H1 (cell line): ENCODE results near the gene RSF1. TPM values are rescaled to one million over a fixed set of nuclear protein-coding genes. Genes with fewer than 3 reads are reported as not detected.

Experiments
- CTCF ChIA-PET: fragments of 300-600 bp; sonication (Branson Sonifier 250); formaldehyde crosslinking; loops from one replicate; lab custom pipeline; 2021; ENCODE audit not compliant: partially characterized antibody; lab: Charles Lee
- POLR2A ChIA-PET: fragments of 300-600 bp; sonication (Branson Sonifier 250); formaldehyde crosslinking; loops from one replicate; lab custom pipeline; 2021; ENCODE audit warnings: inconsistent platforms; ENCODE audit not compliant: partially characterized antibody; lab: Charles Lee
- DNase-seq, 2 experiments: peaks; one replicate each; pipeline versions ENCODE4 v3.0.0 to v3.0.0-alpha.2; 2010 to 2022; ENCODE audit warnings: low spot score in 2 of 2, low read depth in 1 of 2, mixed read lengths in 1 of 2
- FAIRE-seq: peaks from 2 replicates; lab custom pipeline; 2011; peaks lifted over from hg19 to GRCh38; lab: Jason Lieb, UNC
- H2AFZ ChIP-seq: 2 replicates; pipeline ENCODE4 v1.8.1; 2012; ENCODE audit warnings: low read length, inconsistent platforms
- H2AK5ac ChIP-seq: 2 replicates; pipeline ENCODE4 v1.6.1; 2013; ENCODE audit warnings: low read depth, low read length
- H2BK120ac ChIP-seq: replicated peaks from 2 replicates; pipeline ENCODE3; 2013; ENCODE audit warnings: low read depth, low read length, inconsistent platforms
- H2BK12ac ChIP-seq: 2 replicates; pipeline ENCODE4 v1.6.1; 2013; ENCODE audit warnings: low read depth, low read length
- H2BK15ac ChIP-seq: 2 replicates; pipeline ENCODE4 v1.6.1; 2013; ENCODE audit warnings: low read length
- H2BK20ac ChIP-seq: 2 replicates; pipeline ENCODE4 v1.6.1; 2013; ENCODE audit warnings: low read length
- H2BK5ac ChIP-seq: 2 replicates; pipeline ENCODE4 v1.6.1; 2013; ENCODE audit warnings: low read depth, low read length
- H3K14ac ChIP-seq: 2 replicates; pipeline ENCODE4 v1.6.1; 2013; ENCODE audit warnings: inconsistent platforms; ENCODE audit not compliant: insufficient read length
- H3K18ac ChIP-seq: 2 replicates; pipeline ENCODE4 v1.6.1; 2013; ENCODE audit warnings: low read length; ENCODE audit errors: extremely low read depth
- H3K23ac ChIP-seq: 2 replicates; pipeline ENCODE4 v1.6.1; 2013; ENCODE audit warnings: inconsistent platforms; ENCODE audit not compliant: insufficient read length
- H3K23me2 ChIP-seq: 2 replicates; pipeline ENCODE4 v1.6.1; 2013; ENCODE audit warnings: low read depth, low read length
- H3K27ac ChIP-seq: 2 replicates; pipeline ENCODE4 v1.6.1; 2011; ENCODE audit warnings: low read depth, low read length, inconsistent platforms
- H3K27me3 ChIP-seq, 4 experiments: replicated peaks in 1 of 4; 1 replicate in 1 of 4; 2 replicates in 3 of 4; pipeline versions ENCODE4 v1.6.1 to v1.8.1; 2011 to 2013; ENCODE audit warnings: low read length in 3 of 4, mild to moderate bottlenecking in 3 of 4, inconsistent platforms in 2 of 4, mixed read lengths in 2 of 4, moderate library complexity in 1 of 4; ENCODE audit not compliant: control insufficient read depth in 3 of 4, insufficient read depth in 3 of 4; ENCODE audit errors: extremely low read depth in 1 of 4
- H3K36me3 ChIP-seq, 4 experiments: 2 replicates each; pipeline versions ENCODE4 v1.6.1 to v1.8.1; 2011 to 2013; ENCODE audit warnings: mild to moderate bottlenecking in 4 of 4, low read length in 3 of 4, moderate library complexity in 2 of 4, control low read depth in 1 of 4, inconsistent platforms in 1 of 4; ENCODE audit not compliant: insufficient read depth in 4 of 4, control insufficient read depth in 2 of 4
- H3K4ac ChIP-seq: replicated peaks from 2 replicates; pipeline ENCODE3; 2013; ENCODE audit warnings: low read length, low read depth, mixed read lengths, inconsistent platforms; ENCODE audit not compliant: insufficient read length
- H3K4me1 ChIP-seq, 4 experiments: replicated peaks in 1 of 4; 1 replicate in 1 of 4; 2 replicates in 3 of 4; pipeline versions ENCODE4 v1.6.1 to v1.8.1; 2011 to 2013; ENCODE audit warnings: low read length in 3 of 4, inconsistent platforms in 2 of 4, mixed read lengths in 1 of 4; ENCODE audit not compliant: insufficient read depth in 4 of 4, control insufficient read depth in 3 of 4
- H3K4me2 ChIP-seq, 2 experiments: 2 replicates each; pipeline versions ENCODE4 v1.6.1 to v1.8.1; 2011 to 2013; ENCODE audit warnings: low read depth in 2 of 2, low read length in 2 of 2, control low read depth in 1 of 2, inconsistent platforms in 1 of 2, mild to moderate bottlenecking in 1 of 2; ENCODE audit not compliant: insufficient read depth in 1 of 2
- H3K4me3 ChIP-seq, 4 experiments: fragments of 200-600, 300-600 bp in 1 of 4; sonication (generic), shearing (Covaris generic), sonication (Bioruptor Twin) in 1 of 4; 2 replicates each; pipeline versions ENCODE4 v1.5.1 to v1.8.1; 2011 to 2016; ENCODE audit warnings: low read length in 4 of 4, low read depth in 3 of 4, control low read depth in 2 of 4, inconsistent platforms in 2 of 4, mild to moderate bottlenecking in 2 of 4, mixed read lengths in 1 of 4, moderate library complexity in 1 of 4; ENCODE audit not compliant: insufficient read depth in 2 of 4; ENCODE audit errors: extremely low read depth in 1 of 4
- H3K56ac ChIP-seq: replicated peaks from 2 replicates; pipeline ENCODE3; 2013; ENCODE audit warnings: low read depth, mild to moderate bottlenecking, mixed read lengths, low read length, inconsistent platforms; ENCODE audit not compliant: insufficient read length
- H3K79me1 ChIP-seq: 2 replicates; pipeline ENCODE4 v1.6.1; 2013; ENCODE audit warnings: low read depth, low read length, control low read depth
- H3K79me2 ChIP-seq, 2 experiments: 2 replicates each; pipeline versions ENCODE4 v1.6.1 to v1.8.1; 2012 to 2013; ENCODE audit warnings: low read length in 2 of 2, mild to moderate bottlenecking in 2 of 2, inconsistent platforms in 1 of 2; ENCODE audit not compliant: insufficient read depth in 2 of 2, control insufficient read depth in 1 of 2
- H3K9ac ChIP-seq, 4 experiments: replicated peaks in 1 of 4; 1 replicate in 1 of 4; 2 replicates in 3 of 4; pipeline versions ENCODE4 v1.6.1 to v1.8.1; 2011 to 2013; ENCODE audit warnings: low read depth in 3 of 4, low read length in 3 of 4, control low read depth in 2 of 4, mild to moderate bottlenecking in 2 of 4, moderate library complexity in 2 of 4, inconsistent platforms in 1 of 4; ENCODE audit errors: extremely low read depth in 1 of 4
- H3K9me3 ChIP-seq, 2 experiments: 2 replicates each; pipeline versions ENCODE4 v1.6.1 to v1.8.1; 2012 to 2013; ENCODE audit warnings: mild to moderate bottlenecking in 2 of 2, moderate library complexity in 2 of 2, control low read depth in 1 of 2, inconsistent platforms in 1 of 2, low read depth in 1 of 2, low read length in 1 of 2, mixed read lengths in 1 of 2; ENCODE audit not compliant: insufficient read depth in 2 of 2
- H4K20me1 ChIP-seq, 2 experiments: replicated peaks in 1 of 2; 2 replicates each; pipeline versions ENCODE3 to v1.8.1; 2011 to 2013; ENCODE audit warnings: inconsistent platforms in 2 of 2, low read length in 2 of 2, mild to moderate bottlenecking in 1 of 2; ENCODE audit not compliant: insufficient read depth in 2 of 2, control insufficient read depth in 1 of 2
- H4K5ac ChIP-seq: 2 replicates; pipeline ENCODE4 v1.6.1; 2013; ENCODE audit warnings: low read length, low read depth, mixed read lengths, inconsistent platforms; ENCODE audit not compliant: insufficient read length
- H4K8ac ChIP-seq: 2 replicates; pipeline ENCODE4 v1.8.0; 2013; ENCODE audit warnings: mild to moderate bottlenecking, moderate library complexity, low read length, inconsistent platforms; ENCODE audit not compliant: insufficient read depth; ENCODE audit errors: extremely low read depth
- H4K91ac ChIP-seq: replicated peaks from 2 replicates; pipeline ENCODE3; 2013; ENCODE audit warnings: low read length, mixed read lengths, inconsistent platforms; ENCODE audit not compliant: insufficient read length
- SIRT6 ChIP-seq: IDR thresholded peaks from one replicate; pipeline ENCODE4 v1.7.1; 2012; ENCODE audit warnings: low read length, inconsistent platforms
- TAF7 ChIP-seq: optimal IDR thresholded peaks from 2 replicates; pipeline ENCODE3; 2011; ENCODE audit warnings: low read depth, mild to moderate bottlenecking, inconsistent platforms, low read length, moderate library complexity, borderline replicate concordance
- WGBS, 2 experiments: shearing (Covaris generic) in 1 of 2; methylation state at CpG; one replicate each; pipeline versions ENCODE4 v1.1.6 to v1.1.7; 2013 to 2015; ENCODE audit warnings: low lambda C conversion rate in 2 of 2, mixed read lengths in 2 of 2, inconsistent platforms in 1 of 2, low coverage in 1 of 2, missing lambda C conversion rate in 1 of 2; ENCODE audit not compliant: insufficient replicate concordance in 2 of 2, insufficient coverage in 1 of 2, insufficient read length in 1 of 2; ENCODE audit errors: extremely low coverage in 1 of 2, missing lambda C conversion rate in 1 of 2; 5-methylcytosine and 5-hydroxymethylcytosine counted together
- polyA plus RNA-seq, 7 experiments: library from polyadenylated mRNA; depleted of rRNA in 3 of 7; stranded (reverse) in 5 of 7; unstranded in 2 of 7; fragments of >200 nt in 5 of 7; fragments of 200-250 nt in 2 of 7; gene quantifications; 1 replicate in 5 of 7; 2 replicates in 1 of 7; 4 replicates in 1 of 7; pipeline versions ENCODE4 v1.2.1 to v1.2.3, GENCODE V29; 2011 to 2013; ENCODE audit warnings: missing spikeins in 2 of 7, mixed read lengths in 2 of 7
- total RNA-seq: library from RNA; stranded (reverse); fragmentation: NEBNext Ultra II Directional; extraction: Animal tissue kit (Norgen Biotek cat#: 25700); gene quantifications from 2 replicates; pipeline ENCODE4 v1.2.1, GENCODE V29; 2021

The RSF1 gene
- total and polyA plus RNA-seq, 2 of the 8 experiments (the other 6 are each of a cell fraction or from before 2014, with no cell fraction given) = 17.8 to 87.9 TPM

DNA sequence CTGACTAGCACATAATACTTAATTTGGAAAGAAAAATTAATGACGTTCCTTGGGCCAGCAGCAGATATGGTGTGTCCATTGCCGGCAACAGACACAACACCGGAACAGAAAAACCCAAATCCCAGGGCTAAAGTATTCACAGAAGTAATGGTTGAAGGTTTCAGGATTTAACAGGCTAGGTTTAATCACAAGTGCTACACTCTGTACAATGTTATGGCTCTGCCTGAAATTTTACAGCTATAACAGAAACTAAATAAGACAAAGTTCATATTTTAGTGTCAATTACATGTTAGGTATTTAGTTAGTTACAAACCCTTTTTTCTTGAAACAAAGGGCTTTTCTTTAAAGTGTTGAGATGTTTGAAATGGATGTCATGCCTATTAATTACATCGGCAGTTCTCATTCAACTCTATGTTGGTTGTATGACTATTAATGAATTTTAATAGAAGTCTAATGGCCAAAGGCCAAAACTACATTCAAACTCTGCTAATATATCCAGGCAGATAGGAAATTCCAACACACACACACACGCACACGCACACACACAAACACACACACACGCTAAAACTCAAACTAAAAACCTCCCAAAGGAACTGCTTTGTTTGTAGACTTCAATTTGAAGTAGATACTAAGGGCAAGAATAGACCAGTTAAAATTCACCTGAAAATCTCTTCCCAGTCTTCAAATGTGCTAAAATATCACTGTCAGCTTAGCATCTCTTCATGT is 155.1 kb downstream of the RSF1 start:
- Histone ChIP-seq H3K14ac (no peak overlapping the region), H3K79me2 (no peaks in the 10 kb centered on the region)
- no peak for TF ChIP-seq SIRT6
- no peak for TF ChIP-seq TAF7
- TF ChIP-seq, all 59 proteins: peak for 0
- Histone ChIP-seq H3K4me1 (no peaks in the 10 kb centered on the region), H2BK12ac (no peak overlapping the region), H2AFZ (no peak overlapping the region), H4K5ac (no peak overlapping the region), H4K20me1 (no peaks in the 10 kb centered on the region), H3K79me1 (no peaks in the 10 kb centered on the region), H3K4me2 (no peak overlapping the region), H3K27ac (no peak overlapping the region), H2BK120ac (no peak overlapping the region), H3K36me3 (peaks cover 13 to 46% (median 26%) of the 10 kb centered on the region in 4 experiments; a peak in 7 of 8 replicates), H2BK5ac (no peak overlapping the region), H3K27me3 (no peaks in the 10 kb centered on the region), H4K91ac (no peak overlapping the region), H2BK15ac (no peak overlapping the region), H4K8ac (no peak overlapping the region; the same call in 1 of the 2 replicates), H3K18ac (no peak overlapping the region), H3K9me3 (no peaks in the 10 kb centered on the region), H2BK20ac (no peak overlapping the region), H3K9ac (no peak overlapping the region), H3K23me2 (no peaks in the 10 kb centered on the region; the same call in 1 of the 2 replicates), H3K4me3 (no peak overlapping the region), H3K56ac (no peak overlapping the region), H3K23ac (no peak overlapping the region), H2AK5ac (no peak overlapping the region), H3K4ac (no peak overlapping the region)
- FAIRE-seq (no peak), DNase-seq (no peak)
- ChIA-PET CTCF (interaction anchor here (0.5 kb wide), 1 partner anchor 780 kb away, joined by 3 read pairs; no protein-coding TSS in a partner anchor), POLR2A (no interaction called here)
- 92% methylated on average over 7 of the region's 7 CpGs; no CpG with 5 or more reads in 1 of the 2 experiments for WGBS, 2 experiments
